Panc1 (cell line): ENCODE data around the gene GABRR2.

Source experiments
- REST ChIP-seq, 2 experiments: IDR thresholded peaks; 2 replicates each; pipeline ENCODE4 v1.6.1; 2011 to 2012; ENCODE audit warnings: low read depth in 2 of 2, control low read depth in 1 of 2, low read length in 1 of 2, mild to moderate bottlenecking in 1 of 2, moderate library complexity in 1 of 2; ENCODE audit not compliant: insufficient read depth in 1 of 2
- TF ChIP-seq, protein P1 (sequence below): fragments of 450-650 bp; IDR thresholded peaks from 2 replicates; pipeline ENCODE4 v1.5.1; 2017; ENCODE audit warnings: mild to moderate bottlenecking

DNA sequence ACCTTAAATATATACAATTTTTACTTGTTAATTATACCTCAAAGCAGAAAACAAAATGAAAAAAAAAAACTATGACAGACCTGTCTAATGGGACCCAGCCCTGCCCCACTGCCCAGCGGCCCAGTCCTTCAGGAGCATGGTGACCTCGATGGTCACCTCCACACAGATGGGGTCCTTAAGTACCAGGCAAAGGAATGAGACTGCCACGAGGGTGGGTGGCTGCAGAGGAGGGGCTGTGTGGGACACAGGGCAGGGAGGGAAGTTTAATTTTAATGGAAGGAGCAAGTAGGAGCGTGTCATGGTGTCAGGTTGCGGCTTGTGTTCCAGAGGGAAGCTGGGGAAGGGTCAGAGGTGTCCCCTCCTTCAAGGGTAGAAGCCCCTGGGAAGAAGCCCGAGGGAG lies 28.6 kb downstream of the GABRR2 start:
- TF ChIP-seq, protein P1, sequence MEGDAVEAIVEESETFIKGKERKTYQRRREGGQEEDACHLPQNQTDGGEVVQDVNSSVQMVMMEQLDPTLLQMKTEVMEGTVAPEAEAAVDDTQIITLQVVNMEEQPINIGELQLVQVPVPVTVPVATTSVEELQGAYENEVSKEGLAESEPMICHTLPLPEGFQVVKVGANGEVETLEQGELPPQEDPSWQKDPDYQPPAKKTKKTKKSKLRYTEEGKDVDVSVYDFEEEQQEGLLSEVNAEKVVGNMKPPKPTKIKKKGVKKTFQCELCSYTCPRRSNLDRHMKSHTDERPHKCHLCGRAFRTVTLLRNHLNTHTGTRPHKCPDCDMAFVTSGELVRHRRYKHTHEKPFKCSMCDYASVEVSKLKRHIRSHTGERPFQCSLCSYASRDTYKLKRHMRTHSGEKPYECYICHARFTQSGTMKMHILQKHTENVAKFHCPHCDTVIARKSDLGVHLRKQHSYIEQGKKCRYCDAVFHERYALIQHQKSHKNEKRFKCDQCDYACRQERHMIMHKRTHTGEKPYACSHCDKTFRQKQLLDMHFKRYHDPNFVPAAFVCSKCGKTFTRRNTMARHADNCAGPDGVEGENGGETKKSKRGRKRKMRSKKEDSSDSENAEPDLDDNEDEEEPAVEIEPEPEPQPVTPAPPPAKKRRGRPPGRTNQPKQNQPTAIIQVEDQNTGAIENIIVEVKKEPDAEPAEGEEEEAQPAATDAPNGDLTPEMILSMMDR: no peak
- TF ChIP-seq REST (IDR thresholded peaks at IDR 0.05; ENCODE audit: insufficient read depth in 1 of 2, low read depth in 2 of 2, low read length in 1 of 2): no peak
